Head of caudate nucleus (tissue), 42 donors: Measurements from ENCODE around the gene CDH22.

Experiments
- DNase-seq, 42 donors: peaks; one replicate each; pipeline versions ENCODE4 v3.0.0 to v3.0.0-alpha.2; 2020 to 2021; ENCODE audit warnings: mixed read lengths in 7 of 42
- intact Hi-C: fragments of 100-400 bp; cut with DNase I; formaldehyde crosslinking; loops from one replicate; pipeline ENCODE4 v1.15.0; 2022

Gene CDH22

DNA sequence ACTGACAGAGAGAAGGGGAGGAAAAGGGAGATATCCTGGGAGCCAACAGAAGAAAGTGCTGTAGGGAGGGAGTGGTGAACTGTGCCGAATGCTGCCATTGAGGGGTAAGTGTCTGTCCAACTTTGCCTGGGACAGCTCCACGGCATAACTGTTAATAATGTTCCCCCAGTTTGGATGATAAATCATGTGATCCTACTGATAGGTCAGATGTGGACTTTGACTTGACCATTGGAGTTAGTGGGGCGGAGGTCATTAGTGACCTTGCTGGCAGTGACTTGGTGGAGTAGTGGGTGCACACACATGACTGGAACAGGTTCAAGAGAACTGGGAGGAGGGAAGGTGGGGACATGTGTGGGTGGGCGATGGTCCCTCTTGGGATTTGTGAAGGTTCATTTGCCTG lies 50.4 kb downstream of the CDH22 start:
- intact Hi-C loops, result no loop called here

GRCh38 chr20:46256293-46256692 lies 52.0 kb downstream of the CDH22 start:
- no peak for DNase-seq
- intact Hi-C loops, result no loop called here

More for the DNA sequence above, 50.4 kb downstream of the CDH22 start:
- no peak for DNase-seq

DNA sequence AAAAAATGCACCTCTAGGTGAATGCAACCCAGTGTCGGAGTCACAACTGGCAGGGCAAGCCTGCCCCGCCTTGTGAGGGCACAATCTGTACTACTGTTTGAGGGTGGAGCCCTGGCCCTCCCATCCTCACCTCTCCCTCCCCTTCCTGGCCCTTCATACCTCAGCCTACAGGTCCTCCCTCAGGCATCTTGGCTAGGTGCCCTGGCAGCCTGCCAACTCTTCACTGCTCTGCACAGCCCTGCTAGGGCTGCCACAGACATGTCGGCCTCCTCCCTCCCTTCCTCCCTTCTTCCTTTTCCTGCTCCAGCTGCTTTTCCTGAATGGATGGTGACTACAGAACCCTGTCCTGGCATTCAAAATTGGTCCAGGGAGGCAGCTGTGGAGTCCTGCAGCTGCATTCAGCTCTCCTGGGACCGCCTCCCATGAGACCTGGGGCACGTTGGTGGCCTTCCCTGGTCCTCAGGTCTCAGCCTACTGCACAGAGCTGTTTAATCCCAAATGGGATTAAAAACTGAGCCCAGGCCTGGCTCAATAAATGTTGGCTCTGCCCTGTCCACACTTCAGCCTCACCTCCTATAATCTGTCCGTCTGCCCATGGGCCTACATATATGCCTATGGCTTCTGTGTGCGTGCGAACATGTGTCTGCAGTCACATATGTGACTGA lies 52.7 kb downstream of the CDH22 start:
- peak; percentile 41 to 88 (median 74) for DNase-seq
- intact Hi-C loops, result no loop called here

DNA sequence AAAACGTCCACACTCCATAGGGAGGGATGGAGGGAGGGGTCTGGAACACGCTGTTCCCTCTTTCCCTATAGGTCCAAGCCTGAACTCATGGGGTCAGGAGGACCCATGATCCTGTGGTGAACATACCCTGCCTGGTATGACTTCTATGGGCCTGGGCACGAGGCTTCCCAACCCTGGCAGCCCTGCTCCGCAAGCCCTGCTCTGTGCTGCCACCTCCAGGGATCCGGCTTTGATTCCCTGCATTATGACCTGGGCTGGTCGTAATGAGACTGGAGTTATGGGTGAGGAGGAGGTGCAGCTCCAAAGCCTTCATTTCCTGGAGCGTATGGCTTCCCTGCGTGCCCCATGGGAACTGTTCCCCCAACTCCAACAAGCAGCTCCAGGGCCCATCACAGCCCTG lies 54.9 kb downstream of the CDH22 start:
- intact Hi-C loops, result no loop called here
- peak in 41 of 42 donors; percentile 23 to 82 (median 58) for DNase-seq

GRCh38 chr20:46252352-46253091 lies 55.8 kb downstream of the CDH22 start:
- DNase-seq, result no peak
- intact Hi-C loops, result no loop called here

DNA sequence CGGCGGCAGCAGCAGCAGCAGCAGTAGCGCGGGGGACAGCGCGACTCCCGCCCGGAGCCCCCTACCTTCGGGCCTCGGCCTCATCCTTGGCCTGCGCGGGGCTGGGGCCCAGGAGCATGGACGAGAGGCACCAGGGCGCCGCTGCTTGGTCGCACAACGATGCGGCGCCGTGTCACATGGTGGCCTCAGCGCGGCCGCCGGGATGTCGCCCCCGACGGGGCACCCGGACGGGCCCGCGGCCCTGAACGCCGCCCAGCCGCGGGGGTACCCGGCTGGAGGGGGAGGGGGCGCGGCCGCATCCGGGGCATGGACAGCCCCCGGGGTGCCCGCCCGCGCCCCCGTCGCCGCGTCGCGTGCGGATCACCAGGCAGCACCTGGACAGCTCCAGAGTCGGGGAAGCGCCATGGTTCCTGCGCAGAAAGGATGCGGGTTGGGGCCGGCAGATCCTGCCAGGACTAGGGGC lies 57.1 kb downstream of the CDH22 start:
- intact Hi-C loops, result no loop called here
- DNase-seq, result no peak

GRCh38 chr20:46250772-46251171 lies 57.5 kb downstream of the CDH22 start:
- no peak for DNase-seq
- intact Hi-C loops, result no loop called here

GRCh38 chr20:46249671-46250070 lies 58.6 kb downstream of the CDH22 start:
- intact Hi-C loops, result no loop called here
- DNase-seq, result no peak

- DNase-seq, result peak; percentile 28 to 88 (median 66)
- intact Hi-C loops, result no loop called here
These were observed 61.7 kb downstream of the CDH22 start for GRCh38 chr20:46246559-46246958.

DNA sequence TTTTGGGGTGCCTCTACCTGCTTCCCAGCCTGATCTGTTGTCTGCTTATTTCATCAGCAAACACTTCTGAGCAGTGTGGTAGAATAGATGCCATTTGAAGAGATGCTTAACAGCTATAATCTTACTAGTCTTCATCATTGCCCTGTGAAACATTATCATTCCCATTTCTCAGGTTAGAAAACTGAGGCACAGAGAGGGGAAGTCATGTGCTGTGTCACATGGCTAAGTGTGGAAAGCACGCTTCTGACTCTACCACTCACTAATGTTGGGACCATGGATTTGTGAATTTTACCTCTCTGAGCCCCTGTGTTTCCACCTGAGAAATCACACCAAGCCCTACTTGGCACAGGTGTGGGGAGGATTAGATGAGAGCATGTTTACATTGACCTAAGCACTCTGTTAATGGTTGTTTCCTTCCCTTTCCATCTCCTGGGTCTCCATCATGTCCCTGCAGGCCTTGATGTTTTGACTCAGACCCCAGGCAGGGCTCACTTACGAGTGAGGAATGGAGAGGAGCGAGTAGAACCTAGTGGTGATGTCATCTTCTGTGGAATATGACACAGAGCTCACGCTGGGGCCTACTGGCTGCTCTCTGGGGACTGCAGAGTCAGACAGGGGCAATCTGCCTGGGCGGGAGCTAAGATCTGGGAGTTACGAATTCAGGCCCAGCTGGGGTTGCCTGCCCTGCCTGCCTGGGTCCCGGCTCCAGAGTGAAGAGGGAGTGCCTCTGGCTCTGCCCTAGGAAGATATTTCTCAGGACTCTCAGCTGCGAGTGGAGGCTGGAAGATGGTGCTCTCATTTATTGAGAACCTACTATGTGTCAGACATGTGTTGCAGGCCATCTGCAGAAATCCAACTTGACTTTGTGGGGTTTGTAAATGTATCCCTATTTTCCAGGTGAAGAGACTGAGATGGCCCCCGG lies 64.3 kb downstream of the CDH22 start:
- intact Hi-C loops, result no loop called here
- no peak for DNase-seq

DNA sequence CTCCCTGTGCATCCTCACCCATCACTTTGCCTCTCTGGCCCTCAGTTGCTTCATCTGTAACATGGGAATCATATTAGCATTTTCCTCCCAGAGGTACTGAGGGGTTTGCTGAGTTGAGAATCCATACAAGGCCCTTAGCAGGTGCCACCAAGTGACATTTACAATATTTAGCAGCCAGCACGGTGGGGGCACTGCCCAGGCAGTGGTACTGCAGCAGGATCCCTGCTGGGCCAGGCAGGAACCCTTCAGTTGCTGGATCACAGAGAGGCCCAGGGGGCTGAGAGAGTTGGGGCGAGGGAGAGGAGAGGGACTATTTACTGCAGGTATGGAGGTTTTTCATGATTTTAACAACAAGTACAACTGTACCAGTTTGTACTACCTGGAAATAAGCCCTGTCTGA lies 65.9 kb downstream of the CDH22 start:
- intact Hi-C loops, result no loop called here

DNA sequence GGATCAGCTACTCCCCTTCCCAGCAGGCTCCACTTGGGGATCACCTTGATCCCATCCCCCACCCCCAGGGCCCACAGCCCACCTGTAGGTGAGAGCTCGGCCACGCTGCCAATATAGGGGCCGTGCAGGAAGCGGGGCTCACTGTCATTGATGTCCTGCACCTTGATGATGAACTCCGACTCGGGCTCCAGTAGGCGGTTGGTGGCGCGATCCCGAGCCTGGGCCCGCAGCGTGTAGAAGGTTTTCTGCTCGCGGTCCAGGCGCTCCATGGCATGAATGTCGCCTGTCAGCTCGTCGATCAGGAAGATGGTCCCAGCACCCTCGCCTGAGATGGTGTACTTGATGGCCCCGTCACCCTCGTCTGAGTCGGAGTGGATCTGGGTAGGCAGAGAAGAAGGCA lies 67.4 kb downstream of the CDH22 start:
- intact Hi-C loops, result no loop called here
- no peak for DNase-seq

More for the DNA sequence above, 65.9 kb downstream of the CDH22 start:
- DNase-seq, result no peak

GRCh38 chr20:46240065-46240464 lies 68.2 kb downstream of the CDH22 start:
- no peak for DNase-seq
- intact Hi-C loops, result no loop called here

DNA sequence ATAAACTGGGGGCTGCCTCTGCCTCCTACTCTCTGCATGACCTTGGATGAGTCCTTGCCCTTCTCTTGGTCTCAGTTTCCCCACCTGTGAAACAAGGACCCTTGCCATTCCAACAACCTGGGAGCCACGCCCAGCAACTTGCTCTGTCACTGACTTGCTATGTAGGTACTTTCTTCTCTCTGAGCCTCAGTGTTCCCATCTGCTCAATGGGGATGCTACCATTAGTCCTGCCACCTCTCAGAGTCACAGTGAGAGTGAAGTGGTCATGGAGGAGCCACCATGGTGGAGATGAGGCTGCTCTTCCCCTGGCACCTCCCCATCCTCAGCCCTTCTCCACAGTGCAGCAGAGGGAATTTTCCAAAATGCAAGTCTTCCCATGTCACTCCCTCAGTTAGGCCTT lies 70.6 kb downstream of the CDH22 start:
- intact Hi-C loops, result no loop called here
- DNase-seq, result no peak

GRCh38 chr20:46237227-46237626 lies 71.1 kb downstream of the CDH22 start:
- DNase-seq, result no peak
- intact Hi-C loops, result no loop called here

- DNase-seq, result peak in 21 of 42 donors; percentile 10 to 85 (median 52)
- intact Hi-C loops, result no loop called here
These were observed 73.2 kb downstream of the CDH22 start for GRCh38 chr20:46235077-46235476.

DNA sequence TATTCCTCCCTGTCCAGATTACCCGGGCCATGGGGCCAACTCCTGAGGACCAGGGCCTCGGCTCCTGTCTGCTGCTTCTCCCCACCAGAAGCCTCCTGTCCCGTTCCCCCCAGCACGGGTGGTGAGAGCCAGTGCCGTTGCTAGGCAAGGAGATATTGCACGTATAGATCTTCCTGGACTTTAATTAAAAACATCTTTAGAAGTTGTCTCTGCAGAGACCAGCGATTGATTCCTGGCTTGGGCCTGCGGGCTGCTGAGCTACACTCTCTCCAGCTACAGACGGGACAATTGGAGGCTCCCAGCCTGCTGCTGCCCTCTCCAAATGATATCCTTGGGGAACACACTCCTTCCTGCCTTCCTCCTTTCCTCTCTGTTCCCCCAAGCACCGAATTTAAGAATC lies 74.6 kb downstream of the CDH22 start:
- no peak for DNase-seq
- intact Hi-C loops, result no loop called here

- intact Hi-C loops, result no loop called here
These were observed 75.8 kb downstream of the CDH22 start for GRCh38 chr20:46232539-46232938.

DNA sequence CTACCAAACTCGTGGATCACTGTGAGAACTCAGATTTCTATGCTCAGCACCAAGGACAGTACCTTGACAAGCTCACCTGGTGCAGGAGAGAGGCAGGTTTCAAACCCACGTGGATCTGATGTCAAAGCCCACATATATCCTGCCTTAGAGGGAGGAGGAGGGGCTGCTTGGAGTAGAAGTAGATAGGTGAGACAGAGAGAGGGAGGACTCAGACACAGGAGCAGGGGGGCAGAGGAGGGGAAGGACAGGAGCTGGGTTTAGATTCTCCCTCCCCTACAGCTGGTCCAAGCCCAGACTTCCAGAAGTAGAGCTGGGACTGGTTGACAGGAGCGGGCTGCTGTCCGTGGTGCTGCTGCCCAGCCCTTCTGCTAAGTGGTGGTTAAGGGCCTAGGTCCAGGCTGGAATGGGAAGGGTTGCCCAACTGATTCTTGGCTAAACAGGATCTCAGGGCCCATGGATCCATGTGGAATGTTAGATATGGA lies 77.5 kb downstream of the CDH22 start:
- DNase-seq, result peak in 24 of 42 donors; percentile 14 to 82 (median 54)
- intact Hi-C loops, result no loop called here

More at GRCh38 chr20:46232539-46232938, 75.8 kb downstream of the CDH22 start:
- DNase-seq, result no peak

DNA sequence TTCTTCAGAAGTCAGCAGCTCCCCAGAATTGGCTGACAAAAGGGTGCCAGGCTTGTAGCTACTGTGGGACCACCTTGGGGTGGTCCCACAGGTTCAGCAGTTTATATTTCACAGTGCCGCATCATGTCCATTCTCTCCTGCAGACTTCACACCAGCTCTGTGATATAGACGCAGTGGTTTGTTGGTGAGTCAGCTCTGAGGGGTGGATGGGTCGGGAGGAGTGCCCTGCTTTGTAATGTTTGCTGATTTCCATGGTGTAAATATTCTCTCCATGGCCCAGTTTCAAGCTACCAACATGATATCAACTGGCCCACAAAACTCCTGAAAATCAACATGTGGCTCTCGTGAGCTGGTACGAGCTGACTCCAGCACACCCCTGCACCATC lies 78.2 kb downstream of the CDH22 start:
- no peak for DNase-seq
- intact Hi-C loops, result no loop called here
